ENCODE data around the gene PXMP4. TPM values are rescaled to one million over a fixed set of nuclear protein-coding genes. Genes with fewer than 3 reads are reported as not detected.

PXMP4 gene
- total RNA-seq, 1 donor from 2014 or later: 9.2 TPM

DNA sequence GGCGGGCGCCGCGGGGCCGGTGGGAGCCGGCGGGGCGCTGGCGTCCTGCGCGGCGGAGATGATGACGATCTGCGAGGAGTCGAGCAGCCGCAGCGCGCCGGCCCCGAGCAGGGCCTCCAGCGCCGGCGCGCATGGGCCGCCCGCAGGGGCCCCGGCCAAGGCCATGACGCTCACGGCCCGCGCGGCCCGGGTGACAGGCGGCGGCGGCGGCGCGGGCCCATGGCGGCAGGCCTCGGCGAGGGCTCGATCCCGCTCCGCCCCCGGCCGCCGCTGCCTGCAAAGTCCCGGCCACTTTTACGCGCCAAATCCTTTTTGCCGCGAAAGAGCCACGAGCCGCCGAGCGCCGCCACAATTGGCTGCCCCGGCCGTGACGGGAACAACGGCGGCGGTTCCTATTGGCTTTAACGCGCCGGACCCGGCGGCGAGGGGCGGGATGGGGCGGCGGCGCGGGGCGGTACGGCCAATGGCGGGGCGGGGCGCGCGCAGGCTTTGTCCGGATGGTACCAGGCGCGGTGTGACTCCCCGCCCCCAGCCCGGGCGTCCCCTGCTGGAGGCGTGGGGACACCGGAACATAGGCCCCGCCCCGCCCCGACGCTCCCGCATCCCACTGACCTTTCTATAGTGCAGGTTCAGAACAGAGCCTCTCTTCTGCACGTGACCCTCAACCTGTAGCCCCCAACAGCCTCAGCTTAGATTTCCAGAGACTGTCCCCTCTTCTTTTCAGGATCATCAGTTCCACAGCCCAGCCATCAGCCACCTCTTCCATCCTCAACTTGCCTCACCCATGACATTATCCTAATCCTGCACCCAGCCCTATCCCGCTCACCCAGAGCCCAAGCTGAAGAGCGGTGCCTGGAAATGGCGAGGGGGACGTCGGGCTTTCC is 33.8 kb downstream of the PXMP4 start, which contains the start of gene E2F1:
E2F1 (minus strand) TSS at position 286 of the 884 bp plus-strand sequence; CDS start at position 165, 121 bp downstream.
- no peak for DNase-seq (ENCODE audit: extremely low read depth, low read depth, low spot score)

DNA sequence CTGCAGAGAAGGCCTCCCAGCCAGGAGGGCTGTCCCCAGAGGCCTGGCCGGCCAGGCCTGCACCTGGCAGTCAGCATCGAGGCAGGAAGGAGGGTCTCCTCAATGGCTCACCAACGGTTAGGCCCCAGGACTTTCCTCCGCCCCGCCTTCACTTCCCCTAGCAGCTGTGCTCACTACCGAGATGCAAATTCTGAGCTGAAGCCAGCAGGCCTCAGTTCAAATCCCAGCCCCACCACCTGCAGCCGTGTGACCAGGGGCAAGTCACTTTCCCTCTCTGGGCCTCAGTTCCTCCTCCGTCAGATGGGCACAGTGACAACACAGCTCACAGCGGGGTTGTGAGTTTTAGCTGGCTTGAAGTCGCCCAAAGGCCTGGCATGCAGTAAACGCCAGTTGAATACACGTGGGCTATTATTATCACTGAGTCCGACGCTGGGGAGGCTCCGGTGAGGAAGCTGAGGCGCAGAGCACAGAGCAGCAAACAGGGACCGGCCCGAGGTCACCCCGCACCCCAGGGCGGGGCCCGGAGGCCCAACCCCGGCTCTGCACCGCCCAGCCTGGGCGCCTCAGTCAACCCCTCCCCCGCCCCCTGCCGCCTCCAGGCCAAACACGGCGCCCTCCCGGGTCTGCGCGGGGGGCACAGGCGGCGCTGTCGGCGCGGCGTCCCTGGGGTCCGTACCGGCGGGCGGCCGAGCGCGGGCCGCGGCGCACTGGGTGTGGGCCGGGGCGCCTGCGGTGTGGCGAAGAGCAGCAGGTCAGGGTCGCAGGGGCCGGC is 34.6 kb downstream of the PXMP4 start:
- DNase-seq (ENCODE audit: extremely low read depth, low read depth, low spot score): no peak

DNA sequence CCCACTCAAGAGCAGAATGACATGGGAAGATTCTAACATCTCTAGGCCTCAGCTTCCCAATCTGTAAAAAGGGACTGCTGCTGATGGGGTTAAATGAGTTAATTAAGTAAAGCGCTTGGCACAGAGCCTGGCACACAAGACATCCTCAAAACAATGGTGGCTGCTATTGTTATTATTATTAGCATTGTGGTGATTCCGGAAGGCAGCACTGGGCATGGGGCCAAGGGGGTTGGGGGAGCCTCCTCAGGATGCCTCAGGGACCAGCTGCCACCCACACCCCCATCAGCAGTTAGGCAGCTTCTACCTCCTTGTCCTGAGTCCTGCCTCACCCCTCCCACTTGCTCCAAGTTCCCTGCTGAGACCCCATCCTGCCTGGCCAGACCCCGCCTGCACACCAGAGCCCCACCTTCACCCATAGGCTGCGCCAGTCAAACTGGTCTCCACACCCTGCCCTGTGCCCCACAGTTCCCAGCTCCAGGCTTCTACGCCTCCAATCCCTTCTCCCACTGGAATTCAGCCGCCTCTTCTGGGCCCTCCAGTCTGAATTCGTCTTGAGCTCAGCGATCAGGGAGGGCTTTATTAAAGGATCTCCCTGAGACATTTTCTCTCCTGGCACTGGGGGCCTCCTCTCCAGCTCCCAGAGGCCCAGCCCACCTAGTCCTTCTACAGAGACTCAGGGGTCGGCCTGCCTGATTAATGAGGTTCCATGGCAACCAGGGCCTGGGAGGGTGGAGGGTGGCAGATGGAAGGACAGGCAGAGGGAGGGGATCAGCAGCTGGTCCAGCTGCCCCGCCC is 35.4 kb downstream of the PXMP4 start:
- no peak for DNase-seq (ENCODE audit: extremely low read depth, low read depth, low spot score)

DNA sequence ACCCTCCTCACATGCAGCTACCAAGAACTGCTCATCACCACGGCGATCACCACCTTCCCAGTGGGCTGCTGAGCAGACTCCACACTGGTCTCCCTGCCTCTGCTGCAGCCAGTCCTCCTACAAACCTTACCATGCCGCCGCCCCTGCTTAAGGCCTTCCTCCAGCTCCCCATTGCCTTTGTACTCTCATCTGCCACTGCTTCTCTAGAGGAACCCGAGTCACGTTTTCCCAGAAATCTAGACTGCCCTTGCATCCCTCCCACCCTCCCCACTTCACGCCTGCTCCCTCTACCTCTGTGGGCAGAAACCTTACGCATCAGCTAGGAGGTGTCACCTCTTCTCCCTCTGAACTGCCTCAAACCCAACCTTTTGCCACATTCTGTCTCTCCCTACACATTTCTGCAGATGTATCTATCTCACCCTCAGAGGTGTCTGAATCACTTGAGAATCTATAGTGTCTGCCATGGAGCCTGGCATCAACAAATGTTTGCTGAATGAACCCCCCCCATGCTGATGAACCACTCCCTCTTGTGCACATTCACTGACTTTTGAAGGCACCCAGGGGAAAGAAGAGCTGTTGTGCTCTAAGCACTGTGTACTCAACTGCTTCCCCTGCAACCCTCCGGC is 38.3 kb downstream of the PXMP4 start:
- DNase-seq (ENCODE audit: extremely low read depth, low read depth, low spot score): no peak

- DNase-seq (ENCODE audit: extremely low read depth, low read depth, low spot score): no peak
Measured at GRCh38 chr20:33681288-33681687, 38.8 kb downstream of the PXMP4 start.

DNA sequence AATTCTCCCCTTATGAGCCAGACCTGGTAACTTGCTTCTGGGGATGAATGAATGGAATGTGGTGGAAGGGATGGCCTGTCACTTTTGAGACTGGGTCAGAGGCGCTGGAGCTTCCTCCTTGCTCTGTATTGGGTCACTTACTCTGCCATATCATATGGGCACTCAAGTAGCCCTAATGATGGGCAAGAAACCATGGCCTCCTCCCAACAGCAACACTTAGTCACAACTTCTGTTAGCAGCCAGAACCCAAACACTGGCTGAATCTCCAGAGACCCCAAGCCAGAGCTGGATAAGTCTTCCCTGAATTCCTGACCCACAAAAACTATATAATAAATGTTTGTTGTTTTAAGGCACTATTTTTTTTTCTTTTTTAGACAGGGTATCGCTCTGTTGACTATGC is 39.4 kb downstream of the PXMP4 start:
- DNase-seq (ENCODE audit: extremely low read depth, low read depth, low spot score): no peak

DNA sequence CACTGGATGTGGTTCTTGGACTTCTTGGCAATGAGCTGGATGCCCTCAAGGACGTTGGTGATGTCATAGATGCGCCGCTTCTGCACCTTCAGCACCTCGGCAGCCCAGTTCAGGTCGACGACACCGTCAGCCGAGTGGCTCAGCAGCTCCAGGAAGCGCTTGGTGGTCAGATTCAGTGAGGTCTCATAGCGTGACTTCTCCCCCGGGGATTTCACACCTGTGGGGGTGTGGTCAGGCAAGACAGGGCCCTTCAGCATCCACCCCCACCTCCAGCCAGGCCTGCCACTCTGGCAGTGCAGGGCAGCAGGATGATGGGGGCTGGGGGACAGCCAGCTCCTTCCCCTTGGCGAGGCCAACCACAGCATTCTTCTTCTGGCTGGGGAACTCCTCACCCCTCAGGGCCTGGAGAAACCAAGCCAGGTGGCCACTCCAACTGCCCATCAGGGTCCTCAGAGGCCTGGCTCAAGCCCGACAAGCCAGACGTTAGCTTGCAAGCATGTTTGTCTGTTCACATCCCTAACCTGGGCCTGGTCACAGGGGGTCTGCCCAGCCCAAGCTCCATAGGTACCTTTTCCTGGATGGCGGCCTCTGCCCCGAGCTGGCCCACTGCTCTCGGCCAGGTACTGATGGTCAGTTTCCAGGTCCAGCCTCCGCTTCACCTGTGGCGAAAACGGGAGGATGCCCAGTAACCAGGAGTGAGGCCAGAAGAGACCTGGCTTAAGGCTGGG is 40.2 kb downstream of the PXMP4 start:
- no peak for DNase-seq (ENCODE audit: extremely low read depth, low read depth, low spot score)

DNA sequence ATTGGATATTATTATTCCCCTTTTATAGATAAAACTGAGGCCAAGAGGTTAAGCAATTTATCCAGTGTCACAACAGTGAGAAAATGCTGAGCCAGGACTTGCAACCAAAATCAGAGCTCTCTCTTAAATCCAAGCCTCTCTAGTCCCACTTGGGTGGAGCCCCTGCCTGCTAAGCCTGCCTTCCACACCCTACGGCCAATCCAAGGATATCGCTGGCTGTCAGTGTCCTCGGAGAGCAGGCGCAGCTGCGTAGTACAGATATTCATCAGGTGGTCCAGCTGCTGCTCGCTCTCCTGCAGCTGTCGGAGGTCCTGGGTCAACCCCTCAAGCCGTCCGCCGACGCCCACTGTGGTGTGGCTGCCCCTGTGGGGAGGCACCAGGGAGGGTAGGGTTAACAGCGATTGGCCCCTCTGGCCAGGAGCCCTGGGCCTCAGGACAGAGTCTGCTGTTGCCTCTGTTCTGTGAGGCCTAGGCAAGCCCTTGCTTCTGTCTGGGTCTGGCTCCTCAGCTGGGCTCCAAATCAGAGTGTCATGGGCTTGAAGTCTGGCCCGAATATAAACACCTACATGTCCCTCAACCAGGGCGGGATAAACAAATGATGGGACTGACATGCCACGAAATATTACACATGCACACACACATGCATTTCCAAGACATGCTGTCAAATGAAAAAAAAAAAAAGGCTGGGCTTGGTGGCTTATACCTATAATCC is 42.0 kb downstream of the PXMP4 start:
- no peak for DNase-seq (ENCODE audit: extremely low read depth, low read depth, low spot score)

DNA sequence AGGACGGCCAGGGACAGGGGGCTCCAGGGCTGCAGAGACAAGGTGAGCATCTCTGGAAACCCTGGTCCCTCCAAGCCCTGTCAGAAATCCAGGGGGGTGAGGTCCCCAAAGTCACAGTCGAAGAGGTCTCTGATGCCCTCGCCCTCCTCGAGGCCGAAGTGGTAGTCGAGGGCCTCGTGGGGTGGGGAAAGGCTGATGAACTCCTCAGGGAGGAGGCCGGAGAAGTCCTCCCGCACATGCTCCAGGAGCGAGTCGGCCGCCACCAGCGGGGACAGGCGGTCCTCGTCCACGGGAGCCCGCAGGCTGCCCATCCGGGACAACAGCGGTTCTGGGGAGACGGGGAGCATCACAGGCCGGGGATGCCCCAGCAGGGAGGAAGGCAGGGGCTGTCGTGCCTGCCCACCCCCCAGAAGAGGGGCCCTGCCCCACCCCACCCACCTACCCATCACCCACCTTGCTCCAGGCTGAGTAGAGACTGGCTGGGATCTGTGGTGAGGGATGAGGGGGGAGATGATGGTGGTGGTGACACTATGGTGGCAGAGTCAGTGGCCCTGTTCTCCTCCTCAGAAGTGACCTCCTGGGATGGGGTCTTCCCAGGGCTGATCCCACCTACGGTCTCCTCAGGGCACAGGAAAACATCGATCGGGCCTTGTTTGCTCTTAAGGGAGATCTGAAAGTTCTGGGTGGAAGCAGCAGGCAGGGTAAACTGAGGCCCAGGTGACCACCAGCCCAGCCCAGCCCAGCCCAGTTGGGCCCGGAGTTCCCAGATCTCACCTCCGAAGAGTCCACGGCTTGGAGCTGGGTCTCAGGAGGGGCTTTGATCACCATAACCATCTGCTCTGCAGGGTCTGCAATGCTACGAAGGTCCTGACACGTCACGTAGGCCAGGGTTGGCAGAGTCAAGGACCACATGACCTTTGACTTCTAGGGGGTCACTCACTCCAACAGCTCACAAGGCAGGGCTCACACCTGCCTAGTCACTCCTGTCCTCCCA is 43.2 kb downstream of the PXMP4 start:
- no peak for DNase-seq (ENCODE audit: extremely low read depth, low read depth, low spot score)

- no peak for DNase-seq (ENCODE audit: extremely low read depth, low read depth, low spot score)
Measured at GRCh38 chr20:33676121-33676520, 44.0 kb downstream of the PXMP4 start.

GRCh38 chr20:33675136-33675959 is 44.8 kb downstream of the PXMP4 start:
- DNase-seq (ENCODE audit: extremely low read depth, low read depth, low spot score): no peak

DNA sequence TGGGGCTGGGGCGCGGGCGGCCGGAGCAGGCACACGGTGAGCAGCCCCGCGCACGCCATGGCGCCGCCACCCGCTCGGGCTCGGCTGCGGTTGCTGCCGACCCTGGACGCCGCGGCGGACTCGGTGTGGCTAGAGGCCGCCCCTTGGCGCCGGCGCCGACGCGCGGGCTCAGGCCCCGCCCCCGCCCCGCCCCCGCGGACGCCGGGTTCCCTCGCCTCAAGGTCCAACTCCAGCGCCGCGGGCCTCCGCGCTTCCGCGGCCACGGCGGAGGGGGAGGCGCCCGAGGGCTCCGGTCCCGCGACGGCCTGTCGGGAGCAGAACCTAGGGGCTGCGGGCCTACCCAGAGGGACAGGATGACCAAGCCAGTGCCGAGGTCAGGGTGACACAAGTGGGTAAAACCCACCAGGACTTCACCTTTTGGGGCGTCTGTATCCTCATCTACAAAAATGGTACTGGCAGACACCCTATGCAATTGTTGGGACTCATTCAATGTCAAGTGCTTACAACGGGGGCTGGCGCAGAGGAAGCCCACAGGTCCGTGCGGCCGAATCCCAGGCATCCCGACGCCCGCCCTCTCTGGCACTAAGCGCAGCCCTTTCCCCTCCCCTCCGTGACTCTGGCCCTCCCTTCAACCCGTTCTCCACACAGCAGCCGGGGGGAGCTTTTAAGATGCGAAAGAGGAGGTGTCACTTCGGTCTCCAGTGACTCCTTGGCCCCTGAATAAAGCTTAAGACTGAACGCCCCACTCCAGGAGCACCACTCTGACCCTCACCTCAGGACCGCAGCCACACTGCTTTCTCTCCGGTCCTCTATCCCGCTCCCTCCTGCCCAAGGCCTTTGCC is 45.6 kb downstream of the PXMP4 start, which contains the start of gene NECAB3:
NECAB3 (minus strand) TSS at position 135 of the 842 bp plus-strand sequence; CDS start at position 59, 76 bp downstream.
- no peak for DNase-seq (ENCODE audit: extremely low read depth, low read depth, low spot score)

DNA sequence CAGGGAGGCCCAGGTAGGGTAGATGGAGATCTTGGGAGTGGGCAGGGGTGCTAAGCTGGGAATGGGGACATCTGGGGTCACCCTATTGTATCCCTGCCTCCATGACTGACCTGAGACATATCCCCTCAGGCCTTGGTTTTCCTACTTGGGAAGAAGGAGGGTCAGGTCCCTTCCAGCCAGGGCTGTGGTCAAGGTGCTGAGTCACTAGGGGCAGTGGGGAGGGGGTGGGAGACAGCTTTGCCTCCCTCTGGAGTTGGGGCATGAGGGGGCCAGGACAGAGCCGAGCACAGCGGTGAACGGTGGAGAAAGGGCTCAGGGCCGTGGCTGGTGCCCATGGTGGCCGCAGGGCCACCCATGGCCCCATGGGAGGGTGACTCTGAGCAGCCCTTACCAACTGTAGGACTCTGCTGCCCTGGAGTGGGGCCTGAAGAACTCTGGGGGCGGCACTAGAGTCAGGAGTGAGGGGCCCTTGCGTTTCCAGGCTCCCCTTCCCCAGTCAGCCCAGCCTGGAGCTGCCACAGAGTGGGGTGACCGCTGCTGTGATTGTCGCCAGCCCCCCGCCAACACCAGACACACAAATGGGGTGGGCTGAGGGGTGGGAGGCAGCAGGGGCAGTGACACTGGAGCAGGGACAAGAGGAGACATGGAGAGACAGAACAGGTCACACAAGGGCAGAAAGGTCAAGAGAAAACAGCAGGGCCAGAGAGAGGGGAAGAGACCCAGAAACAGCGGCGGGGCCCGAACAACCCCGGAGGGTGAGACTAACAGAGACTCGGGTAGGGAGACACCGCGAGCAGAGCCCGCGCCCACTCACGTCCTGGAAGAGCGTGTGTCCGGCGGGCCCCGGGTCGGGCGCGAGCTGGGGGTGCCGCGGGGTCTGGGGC is 46.5 kb downstream of the PXMP4 start:
- no peak for DNase-seq (ENCODE audit: extremely low read depth, low read depth, low spot score)

DNA sequence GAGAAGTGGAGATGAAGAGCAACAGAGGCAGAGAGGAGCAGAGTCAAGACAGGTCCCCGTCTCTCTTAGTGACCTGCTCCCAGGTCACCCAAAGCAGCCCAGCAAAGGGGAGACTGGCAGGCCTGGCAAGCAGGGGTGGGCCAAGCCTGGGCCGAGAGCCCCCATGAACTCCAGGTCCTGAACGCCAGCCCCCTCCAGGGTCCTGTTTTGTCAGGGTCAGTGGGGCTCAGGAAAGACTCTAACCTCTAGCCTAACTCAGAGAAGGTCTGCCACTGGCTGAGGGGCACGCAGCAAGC is 47.0 kb downstream of the PXMP4 start:
- no peak for DNase-seq (ENCODE audit: extremely low read depth, low read depth, low spot score)

DNA sequence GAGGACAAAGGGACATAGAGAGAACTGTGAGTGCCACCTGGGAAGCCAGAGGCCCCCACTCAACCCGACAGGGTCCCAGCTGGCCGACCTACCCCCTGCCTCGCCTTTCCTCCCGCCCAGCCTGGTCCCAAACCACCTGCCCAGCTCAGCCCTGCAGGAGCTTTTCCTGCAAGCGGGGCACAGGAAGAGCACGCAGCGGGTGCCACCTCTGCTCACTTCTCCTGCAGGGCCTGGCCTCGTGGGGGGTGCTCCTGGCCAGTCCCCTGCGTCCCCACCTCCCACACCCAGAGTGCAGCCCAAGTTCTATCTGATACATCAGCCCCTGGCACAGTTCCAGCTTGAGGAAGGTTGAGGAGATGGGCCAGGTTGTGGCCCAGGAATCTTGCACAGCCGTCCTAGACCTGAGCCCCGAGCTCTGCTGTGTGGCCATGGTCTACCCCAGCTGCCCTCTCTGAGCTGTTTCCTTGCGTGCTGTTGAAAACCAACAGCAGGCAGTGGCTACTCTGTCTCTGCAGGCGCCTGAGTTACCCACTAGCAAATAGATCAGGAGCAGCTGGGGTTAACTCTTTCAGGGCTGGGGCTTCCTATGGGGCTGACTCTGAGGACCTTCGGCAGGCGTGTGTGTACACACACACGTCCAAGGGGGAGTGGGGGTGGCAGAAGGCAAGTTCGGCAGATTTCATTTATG is 47.5 kb downstream of the PXMP4 start:
- DNase-seq (ENCODE audit: extremely low read depth, low read depth, low spot score): no peak
